GM12891 (cell line): ENCODE measurements around the gene ZNF514.

Source experiments
- DNase-seq: peaks from one replicate; pipeline ENCODE4 v3.0.0; 2011; ENCODE audit warnings: low spot score; ENCODE audit not compliant: insufficient read length
- FAIRE-seq: peaks from 2 replicates; lab custom pipeline; 2011; peaks lifted over from hg19 to GRCh38; lab: Jason Lieb, UNC
- PAX5 ChIP-seq: IDR thresholded peaks from 2 replicates; pipeline ENCODE4 v1.6.1; 2011; ENCODE audit warnings: low read length, moderate library complexity, mild to moderate bottlenecking; ENCODE audit not compliant: insufficient read depth, severe bottlenecking
- POLR2A ChIP-seq: IDR thresholded peaks from 2 replicates; pipeline ENCODE4 v1.6.1; 2011; ENCODE audit warnings: low read depth, low read length, control low read depth
- POLR2AphosphoS5 ChIP-seq: IDR thresholded peaks from 2 replicates; pipeline ENCODE4 v1.6.1; 2011; ENCODE audit warnings: low read depth, low read length, control low read depth
- POU2F2 ChIP-seq: IDR thresholded peaks from 2 replicates; pipeline ENCODE4 v1.6.1; 2011; ENCODE audit warnings: low read depth, mild to moderate bottlenecking, control low read depth, low read length, moderate library complexity
- SPI1 ChIP-seq: IDR thresholded peaks from 2 replicates; pipeline ENCODE4 v1.6.1; 2011; ENCODE audit warnings: low read depth, low read length, control low read depth
- TAF1 ChIP-seq: IDR thresholded peaks from 2 replicates; pipeline ENCODE4 v1.6.1; 2011; ENCODE audit warnings: low read depth, low read length, control low read depth

Gene ZNF514

GRCh38 chr2:95179451-95179850 lies 19.8 kb upstream of the ZNF514 start:
- no peak for FAIRE-seq
- TF ChIP-seq POLR2A, result no peak
- no peak for TF ChIP-seq POU2F2
- DNase-seq, result no peak

DNA sequence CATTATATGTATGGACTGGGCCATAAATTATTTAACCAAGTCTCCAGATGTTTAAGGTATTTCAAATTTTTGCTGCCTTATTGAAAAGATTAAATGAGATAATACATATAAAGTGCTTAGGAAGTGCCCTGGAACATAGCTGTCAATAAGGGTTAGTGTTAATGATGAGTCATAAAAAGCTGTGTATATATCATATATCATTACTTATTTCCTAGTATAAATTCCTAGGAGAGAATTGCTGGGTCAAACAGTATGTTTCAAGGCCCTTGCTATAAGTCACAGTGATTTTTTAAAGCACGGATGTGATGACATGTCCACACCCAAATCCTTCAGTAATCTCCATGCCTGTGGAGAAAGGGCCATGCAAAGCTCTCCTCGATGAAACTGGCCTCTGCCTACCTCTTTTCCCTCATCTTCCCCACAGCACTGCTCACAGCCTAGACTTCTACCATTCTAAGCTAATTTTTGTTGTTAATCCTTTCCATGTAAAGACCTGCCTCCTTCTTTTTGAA lies 14.4 kb upstream of the ZNF514 start:
- no peak for FAIRE-seq
- no peak for DNase-seq
- TF ChIP-seq POLR2AphosphoS5 (no peak), POLR2A (no peak), POU2F2 (no peak), TAF1 (no peak), SPI1 (no peak), PAX5 (no peak)

- TF ChIP-seq PAX5, result no peak
- TF ChIP-seq SPI1, result no peak
- TF ChIP-seq TAF1, result no peak
- no peak for TF ChIP-seq POLR2A
- TF ChIP-seq POLR2AphosphoS5, result no peak
- no peak for TF ChIP-seq POU2F2
- FAIRE-seq, result no peak
- DNase-seq, result no peak
These were observed 12.3 kb upstream of the ZNF514 start for GRCh38 chr2:95171902-95172301.

DNA sequence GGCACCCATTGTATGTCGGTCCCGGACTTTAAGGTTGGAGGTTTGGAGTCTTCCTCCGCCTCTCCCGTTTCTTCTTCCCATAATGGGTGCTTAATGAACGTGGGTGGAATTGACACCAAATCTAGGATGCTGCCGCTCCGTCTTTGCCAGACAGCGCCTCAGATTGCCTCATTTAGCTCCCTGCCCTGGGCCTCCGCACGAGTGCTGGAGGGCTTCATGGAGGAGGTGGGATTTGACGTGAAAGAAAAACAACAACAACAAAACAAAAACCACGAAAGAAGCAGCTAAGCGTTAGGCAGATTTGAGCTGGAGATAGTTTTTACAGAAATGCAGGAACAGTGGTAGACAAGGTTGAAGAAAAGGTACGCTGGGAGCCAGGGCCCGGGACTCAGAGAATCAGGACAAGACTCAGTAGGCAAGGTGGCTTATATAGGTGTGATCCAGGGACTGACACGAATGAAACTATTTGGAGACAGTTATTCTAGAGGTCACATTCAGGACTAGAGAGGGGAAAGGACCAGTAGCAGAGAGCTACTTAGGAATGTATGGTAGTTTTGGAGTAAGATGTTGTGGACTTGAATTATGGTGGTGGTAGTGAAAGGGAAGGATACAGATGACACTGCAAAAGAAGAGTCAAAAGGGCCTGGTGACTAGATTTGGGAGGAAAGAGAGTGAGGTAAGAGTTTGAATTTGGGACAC lies 6.6 kb upstream of the ZNF514 start:
- DNase-seq, result no peak
- peak; percentile 38 for FAIRE-seq
- TF ChIP-seq POU2F2, result no peak
- no peak for TF ChIP-seq PAX5
- no peak for TF ChIP-seq POLR2AphosphoS5
- TF ChIP-seq TAF1, result no peak
- no peak for TF ChIP-seq SPI1
- TF ChIP-seq POLR2A, result no peak

GRCh38 chr2:95165371-95166064 lies 5.9 kb upstream of the ZNF514 start, which contains the start of gene ZNF2:
Gene ZNF2 (plus strand): TSS chr2:95165809. CDS start chr2:95176227, 10,418 bp downstream.
- peak; percentile 87 for FAIRE-seq
- TF ChIP-seq PAX5 (no peak), SPI1 (0 out of 2 replicates have a peak, but pooled peaks have one; percentile 3), POLR2AphosphoS5 (peak; percentile 95), TAF1 (peak; percentile 98), POLR2A (peak; percentile 97), POU2F2 (no peak)

DNA sequence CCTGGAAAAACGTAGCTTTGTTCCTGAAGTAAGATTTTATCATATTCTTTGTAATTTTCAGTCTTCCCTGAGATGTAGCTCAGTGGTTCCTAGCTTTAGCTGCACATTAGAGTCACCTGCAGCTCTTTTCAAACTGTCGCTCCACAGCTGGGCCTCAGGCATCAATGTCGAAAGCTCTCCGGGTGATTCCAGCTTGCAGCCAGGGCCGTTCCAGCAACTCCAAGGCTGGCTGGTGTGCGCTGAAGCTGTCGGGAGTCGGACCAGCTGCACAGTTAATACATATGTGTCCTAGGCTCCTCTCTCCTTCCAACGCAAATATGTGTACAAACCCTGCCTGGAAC lies 5.4 kb upstream of the ZNF514 start:
- TF ChIP-seq PAX5, result no peak
- TF ChIP-seq POLR2AphosphoS5, result no peak
- no peak for TF ChIP-seq POLR2A
- TF ChIP-seq SPI1, result no peak
- no peak for TF ChIP-seq TAF1
- no peak for TF ChIP-seq POU2F2
- FAIRE-seq (no peak), DNase-seq (no peak)

More at GRCh38 chr2:95165371-95166064, 5.9 kb upstream of the ZNF514 start, which contains the start of gene ZNF2:
- DNase-seq, result peak; percentile 92

DNA sequence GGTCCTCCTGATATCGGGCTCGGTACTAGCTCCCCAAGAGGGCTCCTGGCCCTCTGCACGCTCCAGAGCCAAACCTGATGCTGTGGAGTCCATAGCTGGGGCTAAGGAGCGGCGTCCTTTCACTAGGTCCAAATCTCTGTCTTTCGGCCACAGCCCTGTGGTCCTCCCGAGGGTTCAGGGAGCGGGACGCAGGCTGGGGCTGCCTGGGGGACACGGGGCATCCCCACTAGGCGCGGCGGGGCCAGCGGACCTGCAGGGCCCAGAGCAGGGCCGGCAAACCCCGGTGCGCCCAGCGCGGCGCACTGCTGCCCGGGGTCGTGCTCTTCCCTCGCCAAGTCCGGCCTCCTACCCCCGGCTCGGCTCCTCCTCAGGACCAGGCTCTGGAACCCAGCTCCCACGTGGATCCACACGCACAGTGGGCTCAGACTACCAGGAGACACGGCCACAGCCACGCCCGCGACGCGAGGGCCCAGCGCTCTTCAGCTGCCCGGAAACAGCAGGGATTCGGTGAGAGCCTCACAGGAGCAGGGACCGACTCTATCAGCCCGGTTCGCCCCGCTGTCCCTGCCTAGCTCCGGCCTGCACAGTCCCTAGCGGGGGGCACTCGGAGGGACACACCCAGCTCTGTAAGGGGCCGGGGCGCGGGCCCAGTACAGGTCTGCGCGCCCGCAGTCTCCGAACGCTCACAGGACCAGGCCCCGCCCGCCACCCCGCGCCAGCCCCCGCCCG lies 593 bp downstream of the ZNF514 start:
- no peak for TF ChIP-seq POLR2AphosphoS5
- no peak for TF ChIP-seq PAX5
- no peak for TF ChIP-seq POU2F2
- TF ChIP-seq TAF1, result no peak
- TF ChIP-seq POLR2A, result no peak
- no peak for TF ChIP-seq SPI1
- DNase-seq (peak; percentile 44), FAIRE-seq (no peak)

DNA sequence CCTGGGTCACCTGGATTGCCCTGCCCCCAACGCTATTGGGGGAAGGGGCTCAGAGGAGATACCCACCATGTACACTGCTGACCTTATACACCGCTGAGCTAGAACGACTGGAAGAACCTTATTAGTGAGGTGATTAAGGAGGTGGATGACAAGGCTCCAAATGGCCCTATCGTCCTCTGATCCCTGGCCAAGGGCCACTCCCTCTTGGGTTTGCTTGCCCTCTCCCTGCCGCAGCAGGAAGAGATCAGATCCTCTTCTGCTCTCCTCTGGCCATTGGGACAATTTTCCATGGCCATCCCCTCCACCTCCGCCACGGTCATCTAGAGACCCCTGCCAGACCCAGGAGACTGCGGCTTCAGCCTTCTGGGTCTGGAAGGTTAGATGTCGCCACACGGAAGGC lies 1.2 kb downstream of the ZNF514 start:
- no peak for FAIRE-seq
- TF ChIP-seq POU2F2, result no peak
- TF ChIP-seq POLR2AphosphoS5, result no peak
- DNase-seq, result no peak

DNA sequence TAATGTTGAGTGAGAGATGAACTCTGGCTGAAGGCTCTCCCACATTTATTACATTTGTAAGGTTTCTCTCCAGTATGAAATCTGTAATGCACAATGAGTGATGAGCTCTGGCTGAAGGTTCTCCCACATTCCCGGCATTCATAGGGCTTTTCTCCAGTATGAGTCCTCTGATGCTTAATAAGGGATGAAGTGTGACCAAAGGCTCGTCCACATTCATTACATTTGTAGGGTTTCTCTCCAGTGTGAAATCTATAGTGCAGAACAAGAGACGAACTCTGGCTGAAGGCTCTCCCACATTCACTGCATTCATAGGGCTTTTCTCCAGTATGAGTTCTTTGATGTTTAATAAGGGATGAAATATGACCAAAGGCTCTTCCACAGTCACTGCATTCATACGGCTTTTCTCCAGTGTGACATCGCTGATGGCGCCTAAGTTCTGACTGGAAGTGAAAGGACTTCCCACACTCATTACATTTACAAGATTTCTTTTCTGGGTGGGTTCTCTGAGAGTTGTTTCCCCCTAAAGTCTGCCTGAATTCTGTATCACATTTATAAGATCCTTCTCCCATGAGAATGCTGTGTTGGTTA lies 10.2 kb downstream of the ZNF514 start:
- FAIRE-seq, result no peak
- DNase-seq, result no peak
- TF ChIP-seq SPI1 (no peak), POU2F2 (no peak), TAF1 (no peak), POLR2A (no peak), POLR2AphosphoS5 (no peak), PAX5 (no peak)
